HFF-Myc (cell line): Measurements from ENCODE around the gene GSK3B.

ENCODE experiments used
- DNase-seq: peaks from one replicate; pipeline ENCODE4 v3.0.0-alpha.2; 2011; ENCODE audit warnings: low read depth; ENCODE audit errors: extremely low read depth
- H3K4me3 ChIP-seq: replicated peaks from 2 replicates; pipeline ENCODE4 v1.5.1; 2011; ENCODE audit warnings: low read depth, mild to moderate bottlenecking, control low read depth, low read length
- TF ChIP-seq, protein P1 (sequence below): IDR thresholded peaks from 2 replicates; pipeline ENCODE4 v1.5.1; 2012; ENCODE audit warnings: mild to moderate bottlenecking, low read depth, low read length, control low read depth; ENCODE audit errors: missing control alignments

The GSK3B gene

DNA sequence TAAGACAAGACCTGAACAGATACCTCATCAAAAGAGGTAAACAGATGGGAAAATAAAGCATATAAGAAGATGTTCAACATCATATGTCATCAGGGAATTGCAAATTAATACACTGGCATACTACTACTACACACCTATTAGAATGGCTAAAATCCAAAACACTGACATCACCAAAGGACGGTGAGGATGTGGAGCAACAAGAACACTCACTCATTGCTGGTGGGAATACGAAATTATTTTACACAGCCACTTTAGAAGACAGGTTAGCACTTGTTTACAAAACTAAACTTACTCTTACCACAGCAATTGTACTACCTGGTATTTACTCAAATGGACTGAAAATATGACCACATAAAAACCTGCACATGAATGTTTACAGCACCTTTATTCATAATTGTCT lies 119.6 kb downstream of the GSK3B start:
- no peak for DNase-seq
- TF ChIP-seq, protein P1, sequence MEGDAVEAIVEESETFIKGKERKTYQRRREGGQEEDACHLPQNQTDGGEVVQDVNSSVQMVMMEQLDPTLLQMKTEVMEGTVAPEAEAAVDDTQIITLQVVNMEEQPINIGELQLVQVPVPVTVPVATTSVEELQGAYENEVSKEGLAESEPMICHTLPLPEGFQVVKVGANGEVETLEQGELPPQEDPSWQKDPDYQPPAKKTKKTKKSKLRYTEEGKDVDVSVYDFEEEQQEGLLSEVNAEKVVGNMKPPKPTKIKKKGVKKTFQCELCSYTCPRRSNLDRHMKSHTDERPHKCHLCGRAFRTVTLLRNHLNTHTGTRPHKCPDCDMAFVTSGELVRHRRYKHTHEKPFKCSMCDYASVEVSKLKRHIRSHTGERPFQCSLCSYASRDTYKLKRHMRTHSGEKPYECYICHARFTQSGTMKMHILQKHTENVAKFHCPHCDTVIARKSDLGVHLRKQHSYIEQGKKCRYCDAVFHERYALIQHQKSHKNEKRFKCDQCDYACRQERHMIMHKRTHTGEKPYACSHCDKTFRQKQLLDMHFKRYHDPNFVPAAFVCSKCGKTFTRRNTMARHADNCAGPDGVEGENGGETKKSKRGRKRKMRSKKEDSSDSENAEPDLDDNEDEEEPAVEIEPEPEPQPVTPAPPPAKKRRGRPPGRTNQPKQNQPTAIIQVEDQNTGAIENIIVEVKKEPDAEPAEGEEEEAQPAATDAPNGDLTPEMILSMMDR = no peak

DNA sequence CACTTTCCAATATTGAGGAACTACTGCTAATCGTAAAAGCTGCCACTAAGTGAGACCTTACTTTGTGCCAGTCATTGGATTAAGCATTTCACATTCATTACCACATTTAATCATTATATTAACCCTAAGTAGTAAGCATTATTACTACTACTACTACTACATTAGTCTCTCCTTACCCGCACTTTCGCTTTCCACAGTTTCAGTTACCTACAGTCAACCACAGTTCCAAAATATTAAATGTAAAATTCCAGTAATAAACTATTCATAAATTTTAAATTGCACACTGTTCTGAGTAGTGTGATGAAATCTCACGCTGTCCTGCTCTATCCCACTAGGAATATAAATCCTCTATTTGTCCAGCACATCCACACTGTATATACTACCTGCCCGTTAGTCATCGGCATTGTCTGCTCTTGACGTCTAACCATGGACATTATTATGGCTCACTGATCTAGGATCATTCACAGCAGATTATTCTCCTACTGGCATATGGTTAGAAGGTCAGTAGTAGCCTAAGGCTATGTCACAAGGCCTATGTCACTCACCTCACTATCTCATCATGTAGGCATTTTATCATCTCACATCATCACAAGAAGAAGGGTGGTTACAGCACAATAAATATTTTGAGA lies 121.1 kb downstream of the GSK3B start:
- TF ChIP-seq, protein P1 = no peak
- no peak overlapping the region for H3K4me3 ChIP-seq
- no peak for DNase-seq

More for the DNA sequence above, 119.6 kb downstream of the GSK3B start:
- H3K4me3 ChIP-seq = no peak overlapping the region

DNA sequence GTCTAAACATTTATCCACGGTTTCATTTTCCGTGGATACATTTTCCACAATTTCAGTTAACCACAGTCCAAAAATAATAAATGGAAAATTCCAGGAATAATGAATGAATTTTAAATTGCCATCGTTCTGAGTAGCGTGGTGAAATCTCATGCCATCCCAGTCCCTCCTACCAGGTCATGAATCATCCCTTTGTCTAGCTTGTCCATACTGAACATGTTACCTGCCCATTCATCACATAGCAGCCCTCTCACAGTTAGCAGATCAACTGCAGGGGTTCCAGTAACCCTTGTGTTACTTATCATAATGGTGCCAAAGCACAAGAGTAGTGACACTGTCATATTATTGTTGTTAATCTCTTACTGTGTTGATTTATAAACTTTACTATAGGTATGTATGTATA lies 124.5 kb downstream of the GSK3B start:
- TF ChIP-seq, protein P1 = no peak
- DNase-seq = no peak
- no peak overlapping the region for H3K4me3 ChIP-seq

DNA sequence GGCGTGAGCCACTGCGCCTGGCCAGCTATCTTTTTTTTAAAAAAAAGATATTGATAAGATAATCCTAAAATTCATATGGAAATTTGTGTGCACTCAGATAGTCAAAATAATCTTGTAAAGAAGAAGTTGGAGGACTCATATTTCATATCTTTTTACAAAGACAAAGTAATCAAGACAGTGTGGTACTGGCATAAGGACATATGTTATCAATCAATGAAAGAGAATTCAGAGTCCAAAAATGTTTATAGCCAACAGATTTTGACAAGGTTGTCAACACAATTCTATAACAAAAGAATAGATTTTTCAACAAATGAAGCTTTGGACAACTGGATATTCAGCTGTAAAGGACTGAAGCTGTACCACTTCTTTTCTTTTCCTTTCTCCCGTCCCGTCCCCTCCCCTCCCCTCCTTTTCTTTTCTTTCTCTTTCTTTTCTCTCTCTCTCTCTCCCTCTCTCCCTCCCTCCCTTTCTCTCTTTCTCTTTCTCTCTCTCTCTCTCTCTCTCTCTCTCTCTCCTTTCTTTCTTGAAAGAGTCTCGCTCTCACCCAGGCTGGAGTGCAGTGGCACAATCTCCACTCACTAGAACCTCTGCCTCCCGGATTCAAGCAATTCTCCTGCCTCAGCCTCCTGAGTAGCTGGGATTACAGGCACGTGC lies 126.8 kb downstream of the GSK3B start:
- TF ChIP-seq, protein P1 = no peak
- DNase-seq = no peak
- H3K4me3 ChIP-seq = no peak overlapping the region

DNA sequence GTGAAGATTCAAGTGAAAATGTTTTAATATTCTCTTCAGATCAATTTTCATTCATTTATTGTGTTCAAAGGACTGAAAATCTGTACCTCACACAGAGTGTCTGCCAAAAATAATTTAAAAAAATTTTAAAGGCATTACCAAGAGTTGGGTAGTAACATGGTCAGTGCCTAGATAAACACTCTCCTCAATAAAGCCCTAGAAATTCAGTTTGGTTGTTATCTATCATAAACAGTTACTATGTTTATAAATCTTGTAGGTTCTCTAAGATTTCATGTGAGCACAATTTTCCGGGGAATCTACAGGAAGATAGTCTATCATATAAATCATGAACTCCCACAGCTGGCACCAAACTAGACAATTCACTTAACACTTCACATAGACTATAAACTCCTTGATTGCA lies 128.6 kb downstream of the GSK3B start:
- TF ChIP-seq, protein P1 = no peak
- no peak overlapping the region for H3K4me3 ChIP-seq
- DNase-seq = no peak

DNA sequence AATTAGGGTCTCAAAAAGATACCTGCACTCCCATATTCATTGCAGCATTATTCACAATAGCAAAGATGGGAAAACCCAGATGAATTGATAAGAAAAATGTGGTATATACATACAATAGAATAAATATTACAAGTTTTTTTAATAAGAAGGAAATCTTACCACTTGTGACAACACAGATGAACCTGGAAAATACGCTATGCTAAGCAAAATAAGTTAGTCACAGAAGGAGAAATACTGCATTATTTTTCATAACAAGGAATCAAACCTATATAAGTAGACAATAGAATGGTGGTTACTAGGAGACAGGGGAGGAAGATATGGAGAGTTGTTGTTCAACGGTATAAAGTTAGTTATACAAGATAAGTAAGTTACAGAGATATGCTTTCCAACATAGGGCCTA lies 130.0 kb downstream of the GSK3B start:
- TF ChIP-seq, protein P1 = no peak
- no peak overlapping the region for H3K4me3 ChIP-seq
- DNase-seq = no peak
